GM12878 (cell line): ENCODE data around the gene MEIS2. TPM values are rescaled to one million over a fixed set of nuclear protein-coding genes. Genes with fewer than 3 reads are reported as not detected.

ENCODE experiments used
- ATAC-seq: fragments of 200-7000 bp; cut with Tn5 transposase; 3 replicates; pipeline ENCODE4 v1.9.1; 2020; ENCODE audit warnings: mild to moderate bottlenecking, moderate library complexity
- BruUV-seq: library from RNA; stranded (reverse); fragments of 400-500 nt; replicated peaks from 2 replicates; lab custom pipeline; 2021; lab: Mats Ljungman, UMichigan
- CTCF ChIA-PET: fragments of 300-600 bp; sonication (Branson Sonifier 250); formaldehyde crosslinking; extraction: SDS; loops from one replicate; lab custom pipeline; 2021; ENCODE audit warnings: inconsistent platforms; lab: Yijun Ruan, JAX
- POLR2A ChIA-PET: fragments of 350-600 bp; formaldehyde crosslinking; extraction: SDS; loops from one replicate; lab custom pipeline; 2021; ENCODE audit warnings: inconsistent platforms; lab: Charles Lee
- RAD21 ChIA-PET: fragments of 300-600 bp; sonication (Branson Sonifier 250); formaldehyde crosslinking; loops from one replicate; lab custom pipeline; 2023; ENCODE audit warnings: antibody characterized with exemption; ENCODE audit not compliant: unreplicated experiment; lab: Charles Lee
- SMC1A ChIA-PET: fragments of 300-600 bp; sonication (Branson Sonifier 250); formaldehyde crosslinking; loops from one replicate; lab custom pipeline; 2023; ENCODE audit not compliant: unreplicated experiment, uncharacterized antibody; lab: Charles Lee
- DNase-seq: peaks from one replicate; pipeline ENCODE4 v3.0.0-alpha.2; 2011; ENCODE audit warnings: low read depth, low spot score
- FAIRE-seq: peaks from 3 replicates; lab custom pipeline; 2011; peaks lifted over from hg19 to GRCh38; lab: Jason Lieb, UNC
- H2AFZ ChIP-seq: 2 replicates; pipeline ENCODE4 v1.6.0; 2011; ENCODE audit warnings: low read depth, low read length, control low read depth; ENCODE audit not compliant: control insufficient read depth
- H3K27ac ChIP-seq: 2 replicates; pipeline ENCODE4 v1.5.1; 2011; ENCODE audit warnings: control low read depth; ENCODE audit not compliant: control insufficient read depth, insufficient read depth
- H3K27me3 ChIP-seq, 2 experiments: replicated peaks in 1 of 2; 2 replicates each; pipeline versions ENCODE4 v1.6.0 to v1.6.1; 2011; ENCODE audit warnings: low read length in 1 of 2; ENCODE audit not compliant: control insufficient read depth in 2 of 2, insufficient read depth in 2 of 2
- H3K36me3 ChIP-seq, 2 experiments: 2 replicates each; pipeline ENCODE4 v1.5.1; 2011; ENCODE audit warnings: low read length in 1 of 2; ENCODE audit not compliant: control insufficient read depth in 2 of 2, insufficient read depth in 2 of 2
- H3K4me1 ChIP-seq: 2 replicates; pipeline ENCODE4 v1.6.1; 2011; ENCODE audit warnings: mild to moderate bottlenecking, low read length, moderate library complexity, mixed read lengths; ENCODE audit not compliant: control insufficient read depth, insufficient read depth
- H3K4me2 ChIP-seq: 2 replicates; pipeline ENCODE4 v1.6.0; 2011; ENCODE audit warnings: control low read depth; ENCODE audit not compliant: control insufficient read depth, insufficient read depth
- H3K4me3 ChIP-seq: fragments of 200-600 bp; sonication (generic); 2 replicates; pipeline ENCODE4 v1.5.1; 2016
- H3K79me2 ChIP-seq: 2 replicates; pipeline ENCODE4 v1.6.0; 2011; ENCODE audit warnings: low read length; ENCODE audit not compliant: control insufficient read depth, insufficient read depth
- H3K9ac ChIP-seq: 2 replicates; pipeline ENCODE4 v1.8.0; 2011; ENCODE audit warnings: low read length, control low read depth, mixed read lengths; ENCODE audit not compliant: control insufficient read depth, insufficient read depth
- H3K9me3 ChIP-seq: replicated peaks from 3 replicates; pipeline ENCODE4 v1.5.1; 2011; ENCODE audit warnings: mild to moderate bottlenecking, low read length; ENCODE audit not compliant: control insufficient read depth, insufficient read depth
- H4K20me1 ChIP-seq: 2 replicates; pipeline ENCODE4 v1.6.0; 2011; ENCODE audit not compliant: control insufficient read depth, insufficient read depth
- BCL11A ChIP-seq: IDR thresholded peaks from 2 replicates; pipeline ENCODE4 v1.6.1; 2011; ENCODE audit warnings: low read depth, low read length
- BHLHE40 ChIP-seq, 2 experiments: fragments of 450-650 bp in 1 of 2; IDR thresholded peaks; 2 replicates each; pipeline ENCODE4 v1.6.1; 2011 to 2017; ENCODE audit warnings: low read depth in 2 of 2, borderline replicate concordance in 1 of 2, improper control_type of control experiment in 1 of 2, low read length in 1 of 2, mild to moderate bottlenecking in 1 of 2
- CHD4 ChIP-seq: fragments of 200-600 bp; sonication (generic); IDR thresholded peaks from 2 replicates; pipeline ENCODE4 v1.6.1; 2016; ENCODE audit warnings: mild to moderate bottlenecking
- EP300 ChIP-seq, 2 experiments: fragments of 150-350 bp in 1 of 2; IDR thresholded peaks; 2 replicates each; pipeline ENCODE4 v1.6.1; 2011 to 2012; ENCODE audit warnings: low read depth in 2 of 2, low read length in 2 of 2, borderline replicate concordance in 1 of 2, improper control_type of control experiment in 1 of 2, inconsistent platforms in 1 of 2; ENCODE audit not compliant: control insufficient read depth in 1 of 2
- ETV6 ChIP-seq, 2 experiments: fragments of 450-650 bp in 1 of 2; IDR thresholded peaks in 1 of 2; conservative IDR thresholded peaks in 1 of 2; 2 replicates each; pipeline ENCODE4 v1.6.1; 2014; ENCODE audit warnings: antibody characterized with exemption in 1 of 2, borderline replicate concordance in 1 of 2, low read depth in 1 of 2, mild to moderate bottlenecking in 1 of 2, moderate library complexity in 1 of 2
- FOXK2 ChIP-seq: fragments of 450-650 bp; IDR thresholded peaks from 2 replicates; pipeline ENCODE4 v1.6.1; 2017; ENCODE audit warnings: mild to moderate bottlenecking, moderate library complexity
- PML ChIP-seq: IDR thresholded peaks from 2 replicates; pipeline ENCODE4 v1.6.1; 2012; ENCODE audit warnings: low read length, inconsistent platforms
- SMC3 ChIP-seq: IDR thresholded peaks from 2 replicates; pipeline ENCODE4 v1.6.1; 2011; ENCODE audit warnings: low read length, improper control_type of control experiment, borderline replicate concordance
- TARDBP ChIP-seq: IDR thresholded peaks from 2 replicates; pipeline ENCODE4 v1.6.1; 2016; ENCODE audit warnings: borderline replicate concordance
- TCF12 ChIP-seq: IDR thresholded peaks from 2 replicates; pipeline ENCODE4 v1.6.1; 2011; ENCODE audit warnings: low read depth, mild to moderate bottlenecking, low read length
- ZBED1 ChIP-seq: IDR thresholded peaks from 2 replicates; pipeline ENCODE4 v1.6.1; 2016; ENCODE audit warnings: borderline replicate concordance
- in situ Hi-C: fragments of 300-500 bp; cut with MboI; formaldehyde crosslinking; loops from 9 replicates; pipeline ENCODE4 v1.14.3; 2018; ENCODE audit warnings: mixed read lengths
- intact Hi-C: fragments of 100-400 bp; cut with micrococcal nuclease; formaldehyde crosslinking; loops from one replicate; pipeline ENCODE4 v1.14.2; 2022; ENCODE audit not compliant: unreplicated experiment
- polyA plus RNA-seq, 11 experiments: library from polyadenylated mRNA; depleted of rRNA in 4 of 11; unstranded in 6 of 11; stranded (reverse) in 5 of 11; fragments of >200 nt; fragmentation: Nextera tagmentation in 4 of 11; fragmentation: Illumina TruSeq in 1 of 11; extraction: Ambion mirVana in 4 of 11; extraction: Trizol in 1 of 11; gene quantifications; 1 replicate in 1 of 11; 2 replicates in 10 of 11; pipeline versions ENCODE4 v1.2.1 to v1.2.3, GENCODE V29; 2011 to 2016; ENCODE audit warnings: inconsistent platforms in 2 of 11, missing spikeins in 2 of 11, low read depth in 1 of 11
- total RNA-seq, 4 experiments: library from RNA; depleted of rRNA in 3 of 4; stranded (reverse); fragments of >200 nt in 3 of 4; fragmentation: Illumina TruSeq in 1 of 4; extraction: Trizol in 1 of 4; gene quantifications; 2 replicates each; pipeline versions ENCODE4 v1.2.1 to v1.2.3, GENCODE V29; 2013 to 2021
- TF ChIP-seq, protein P1 (sequence below): fragments of 450-650 bp; IDR thresholded peaks from 2 replicates; pipeline ENCODE4 v1.6.1; 2014; ENCODE audit warnings: mild to moderate bottlenecking
- TF ChIP-seq, protein P2 (sequence below): IDR thresholded peaks from 2 replicates; pipeline ENCODE4 v1.6.1; 2012; ENCODE audit warnings: mild to moderate bottlenecking, low read depth, low read length
- TF ChIP-seq, protein P3 (sequence below): fragments of 450-650 bp; IDR thresholded peaks from 2 replicates; pipeline ENCODE4 v1.6.1; 2017; ENCODE audit warnings: mild to moderate bottlenecking, moderate library complexity

The MEIS2 gene
- total and polyA plus RNA-seq, 10 of the 15 experiments (the other 5 are each of a cell fraction or from before 2014, with no cell fraction given) = 9.2 to 54.0 (median 20.4) TPM

DNA sequence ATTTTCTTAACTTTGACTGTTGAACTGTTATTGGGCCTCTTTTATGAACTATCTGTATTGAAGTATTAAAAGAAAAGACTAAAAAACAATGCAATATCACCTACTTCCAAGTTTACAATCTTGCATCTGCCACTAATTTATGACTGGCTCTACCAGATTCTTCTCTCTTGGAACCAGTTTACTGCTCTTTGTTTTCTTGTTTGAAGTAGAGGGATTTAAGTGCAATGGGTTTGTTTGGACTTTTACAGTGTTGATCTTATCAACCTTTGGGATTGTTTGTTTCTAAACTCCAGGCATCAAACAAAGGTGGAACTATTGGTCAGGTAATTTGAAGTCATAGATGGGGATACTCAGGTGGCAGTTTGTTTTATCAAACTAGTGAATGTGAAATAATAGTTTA, 43.0 kb upstream of the MEIS2 start:
- H2AFZ ChIP-seq = no peak overlapping the region
- ChIA-PET RAD21 (no interaction called here), SMC1A (interaction anchor here (0.7 to 1.2 kb wide), 3 partner anchors 9 to 32 kb away, joined by 3 read pairs; no protein-coding TSS in a partner anchor)
- H3K36me3 ChIP-seq = no peaks in the 10 kb centered on the region
- no peak overlapping the region for H3K27ac ChIP-seq
- BruUV-seq = no TSS peak
- H3K4me3 ChIP-seq = no peak overlapping the region
- no peak overlapping the region for H3K9ac ChIP-seq
- no peak for FAIRE-seq
- intact Hi-C loops = no loop called here
- H3K27me3 ChIP-seq = no peaks in the 10 kb centered on the region
- TF ChIP-seq BHLHE40 (IDR thresholded peaks at IDR 0.05; ENCODE audit: borderline replicate concordance in 1 of 2, low read depth in 2 of 2, low read length in 1 of 2) = no peak
- no peak for TF ChIP-seq CHD4
- TF ChIP-seq BCL11A = no peak
- no peak for TF ChIP-seq ZBED1
- TF ChIP-seq, protein P1, sequence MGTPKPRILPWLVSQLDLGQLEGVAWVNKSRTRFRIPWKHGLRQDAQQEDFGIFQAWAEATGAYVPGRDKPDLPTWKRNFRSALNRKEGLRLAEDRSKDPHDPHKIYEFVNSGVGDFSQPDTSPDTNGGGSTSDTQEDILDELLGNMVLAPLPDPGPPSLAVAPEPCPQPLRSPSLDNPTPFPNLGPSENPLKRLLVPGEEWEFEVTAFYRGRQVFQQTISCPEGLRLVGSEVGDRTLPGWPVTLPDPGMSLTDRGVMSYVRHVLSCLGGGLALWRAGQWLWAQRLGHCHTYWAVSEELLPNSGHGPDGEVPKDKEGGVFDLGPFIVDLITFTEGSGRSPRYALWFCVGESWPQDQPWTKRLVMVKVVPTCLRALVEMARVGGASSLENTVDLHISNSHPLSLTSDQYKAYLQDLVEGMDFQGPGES = no peak
- no peak for TF ChIP-seq FOXK2
- no peak for TF ChIP-seq PML
- TF ChIP-seq, protein P2, sequence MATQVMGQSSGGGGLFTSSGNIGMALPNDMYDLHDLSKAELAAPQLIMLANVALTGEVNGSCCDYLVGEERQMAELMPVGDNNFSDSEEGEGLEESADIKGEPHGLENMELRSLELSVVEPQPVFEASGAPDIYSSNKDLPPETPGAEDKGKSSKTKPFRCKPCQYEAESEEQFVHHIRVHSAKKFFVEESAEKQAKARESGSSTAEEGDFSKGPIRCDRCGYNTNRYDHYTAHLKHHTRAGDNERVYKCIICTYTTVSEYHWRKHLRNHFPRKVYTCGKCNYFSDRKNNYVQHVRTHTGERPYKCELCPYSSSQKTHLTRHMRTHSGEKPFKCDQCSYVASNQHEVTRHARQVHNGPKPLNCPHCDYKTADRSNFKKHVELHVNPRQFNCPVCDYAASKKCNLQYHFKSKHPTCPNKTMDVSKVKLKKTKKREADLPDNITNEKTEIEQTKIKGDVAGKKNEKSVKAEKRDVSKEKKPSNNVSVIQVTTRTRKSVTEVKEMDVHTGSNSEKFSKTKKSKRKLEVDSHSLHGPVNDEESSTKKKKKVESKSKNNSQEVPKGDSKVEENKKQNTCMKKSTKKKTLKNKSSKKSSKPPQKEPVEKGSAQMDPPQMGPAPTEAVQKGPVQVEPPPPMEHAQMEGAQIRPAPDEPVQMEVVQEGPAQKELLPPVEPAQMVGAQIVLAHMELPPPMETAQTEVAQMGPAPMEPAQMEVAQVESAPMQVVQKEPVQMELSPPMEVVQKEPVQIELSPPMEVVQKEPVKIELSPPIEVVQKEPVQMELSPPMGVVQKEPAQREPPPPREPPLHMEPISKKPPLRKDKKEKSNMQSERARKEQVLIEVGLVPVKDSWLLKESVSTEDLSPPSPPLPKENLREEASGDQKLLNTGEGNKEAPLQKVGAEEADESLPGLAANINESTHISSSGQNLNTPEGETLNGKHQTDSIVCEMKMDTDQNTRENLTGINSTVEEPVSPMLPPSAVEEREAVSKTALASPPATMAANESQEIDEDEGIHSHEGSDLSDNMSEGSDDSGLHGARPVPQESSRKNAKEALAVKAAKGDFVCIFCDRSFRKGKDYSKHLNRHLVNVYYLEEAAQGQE = no peak
- TF ChIP-seq EP300 (IDR thresholded peaks at IDR 0.05; ENCODE audit: borderline replicate concordance in 1 of 2, control insufficient read depth in 1 of 2, low read depth in 2 of 2, low read length in 2 of 2) = no peak
- TF ChIP-seq TCF12 = no peak
- no peak for TF ChIP-seq SMC3
- TF ChIP-seq, protein P3, sequence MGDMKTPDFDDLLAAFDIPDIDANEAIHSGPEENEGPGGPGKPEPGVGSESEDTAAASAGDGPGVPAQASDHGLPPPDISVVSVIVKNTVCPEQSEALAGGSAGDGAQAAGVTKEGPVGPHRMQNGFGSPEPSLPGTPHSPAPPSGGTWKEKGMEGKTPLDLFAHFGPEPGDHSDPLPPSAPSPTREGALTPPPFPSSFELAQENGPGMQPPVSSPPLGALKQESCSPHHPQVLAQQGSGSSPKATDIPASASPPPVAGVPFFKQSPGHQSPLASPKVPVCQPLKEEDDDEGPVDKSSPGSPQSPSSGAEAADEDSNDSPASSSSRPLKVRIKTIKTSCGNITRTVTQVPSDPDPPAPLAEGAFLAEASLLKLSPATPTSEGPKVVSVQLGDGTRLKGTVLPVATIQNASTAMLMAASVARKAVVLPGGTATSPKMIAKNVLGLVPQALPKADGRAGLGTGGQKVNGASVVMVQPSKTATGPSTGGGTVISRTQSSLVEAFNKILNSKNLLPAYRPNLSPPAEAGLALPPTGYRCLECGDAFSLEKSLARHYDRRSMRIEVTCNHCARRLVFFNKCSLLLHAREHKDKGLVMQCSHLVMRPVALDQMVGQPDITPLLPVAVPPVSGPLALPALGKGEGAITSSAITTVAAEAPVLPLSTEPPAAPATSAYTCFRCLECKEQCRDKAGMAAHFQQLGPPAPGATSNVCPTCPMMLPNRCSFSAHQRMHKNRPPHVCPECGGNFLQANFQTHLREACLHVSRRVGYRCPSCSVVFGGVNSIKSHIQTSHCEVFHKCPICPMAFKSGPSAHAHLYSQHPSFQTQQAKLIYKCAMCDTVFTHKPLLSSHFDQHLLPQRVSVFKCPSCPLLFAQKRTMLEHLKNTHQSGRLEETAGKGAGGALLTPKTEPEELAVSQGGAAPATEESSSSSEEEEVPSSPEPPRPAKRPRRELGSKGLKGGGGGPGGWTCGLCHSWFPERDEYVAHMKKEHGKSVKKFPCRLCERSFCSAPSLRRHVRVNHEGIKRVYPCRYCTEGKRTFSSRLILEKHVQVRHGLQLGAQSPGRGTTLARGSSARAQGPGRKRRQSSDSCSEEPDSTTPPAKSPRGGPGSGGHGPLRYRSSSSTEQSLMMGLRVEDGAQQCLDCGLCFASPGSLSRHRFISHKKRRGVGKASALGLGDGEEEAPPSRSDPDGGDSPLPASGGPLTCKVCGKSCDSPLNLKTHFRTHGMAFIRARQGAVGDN = no peak
- no peak for TF ChIP-seq TARDBP
- no peak for TF ChIP-seq ETV6 (conservative IDR thresholded peaks at IDR 0.05 in 1 of 2, IDR thresholded peaks at IDR 0.05 in 1 of 2; ENCODE audit: borderline replicate concordance in 1 of 2, low read depth in 1 of 2)
- TF ChIP-seq, all 136 proteins: peak for 0
- no peaks in the 10 kb centered on the region for H3K9me3 ChIP-seq
- POLR2A ChIA-PET = no interaction called here
- no peak overlapping the region for H3K4me2 ChIP-seq
- H4K20me1 ChIP-seq = no peaks in the 10 kb centered on the region
- no peak for DNase-seq
- no peaks in the 10 kb centered on the region for H3K4me1 ChIP-seq
- CTCF ChIA-PET = interaction anchor here (0.9 to 1.9 kb wide), 3 partner anchors 9 to 260 kb away, joined by 3 to 11 read pairs (median 3); no protein-coding TSS in a partner anchor
- ATAC-seq = no peak
- in situ Hi-C loops = no loop called here
- no peaks in the 10 kb centered on the region for H3K79me2 ChIP-seq
